Measurements from ENCODE around the gene CXCL13. TPM values are rescaled to one million over a fixed set of nuclear protein-coding genes. Genes with fewer than 3 reads are reported as not detected.
"Not testable (repeated sequence)": the region's sequence is repeated elsewhere in the genome, so short reads cannot be mapped to it uniquely, and the experiment has no call there.

The CXCL13 gene
- 1 to 10 TPM in 1 of 3 donors, under 1 TPM in 2; 0.24 to 4.3 (median 0.81) TPM for polyA plus RNA-seq

DNA sequence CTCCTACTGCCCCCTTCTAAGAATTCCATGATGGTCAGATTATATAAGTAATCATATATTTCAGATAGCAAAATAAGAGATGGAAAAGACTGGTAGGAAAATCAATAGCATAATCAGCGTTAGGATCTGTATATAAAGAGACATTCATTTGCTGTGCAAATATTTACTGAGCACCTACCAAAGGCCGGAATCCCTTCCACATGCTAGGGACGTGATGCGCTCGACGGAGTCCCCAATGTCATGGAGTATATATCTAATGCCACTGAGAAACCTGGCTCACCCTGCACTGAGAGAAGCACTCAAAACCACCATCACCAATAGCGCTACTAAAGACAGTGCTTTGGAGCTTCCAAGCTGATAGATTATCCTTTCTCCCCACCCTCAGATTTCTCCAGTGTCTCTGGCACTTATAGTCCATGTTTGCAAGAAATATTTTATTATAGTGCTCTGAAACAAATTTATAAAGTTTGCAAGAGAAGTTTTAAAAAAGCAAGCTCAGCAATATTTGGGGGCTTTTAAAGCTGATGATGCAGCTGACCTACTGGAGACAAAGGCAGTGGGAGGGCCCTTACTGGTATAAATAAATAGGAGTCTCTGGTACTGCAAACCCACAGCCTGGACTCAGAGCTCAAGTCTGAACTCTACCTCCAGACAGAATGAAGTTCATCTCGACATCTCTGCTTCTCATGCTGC lies at the start of gene CXCL13:
TSS of gene CXCL13 (plus strand) at position 611 of the 693 bp plus-strand sequence. CDS start at position 657, 46 bp downstream.
- 58 to 94% (median 91%) methylated on average over 8 of the region's 8 CpGs for WGBS, 3 donors

GRCh38 chr4:77560170-77560569 lies 45.5 kb upstream of the CXCL13 start:
- WGBS, 3 donors: 44 to 86% (median 78%) methylated on average over 1 of the region's 1 CpG
- H3K27ac ChIP-seq (ENCODE audit: low read depth, low read length): no peak overlapping the region

More for the DNA sequence above, at the start of gene CXCL13:
- H3K27ac ChIP-seq (ENCODE audit: low read depth, low read length): no peak within 1 kb of the TSS

DNA sequence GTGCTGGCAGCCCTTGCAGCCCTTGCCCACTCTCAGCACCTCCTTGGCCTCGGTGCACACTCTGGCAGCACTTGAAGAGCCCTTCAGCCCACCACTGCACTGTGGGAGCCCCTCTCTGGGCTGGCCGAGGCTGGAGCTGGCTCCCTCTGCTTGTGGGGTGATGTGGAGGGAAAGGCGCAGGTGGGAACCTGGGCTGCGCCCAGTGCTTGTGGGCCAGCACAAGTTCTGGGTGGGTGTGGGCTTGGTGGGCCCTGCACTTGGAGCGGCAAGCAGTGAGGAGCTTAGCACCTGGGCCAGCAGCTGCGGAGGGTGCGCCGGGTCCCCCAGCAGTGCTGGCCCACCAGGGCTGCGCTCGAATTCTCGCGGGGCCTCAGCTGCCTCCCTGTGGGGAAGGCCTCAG lies 43.9 kb upstream of the CXCL13 start:
- H3K27ac ChIP-seq (ENCODE audit: low read depth, low read length): not testable (repeated sequence)
- 94 to 97% (median 95%) methylated on average over 4 to 12 of the region's 12 CpGs for WGBS, 3 donors

- H3K27ac ChIP-seq (ENCODE audit: low read depth, low read length): no peak overlapping the region
- 21 to 44% (median 39%) methylated on average over 2 of the region's 2 CpGs for WGBS, 3 donors
Measured at GRCh38 chr4:77564231-77564630, 41.4 kb upstream of the CXCL13 start.

GRCh38 chr4:77566148-77566547 lies 39.5 kb upstream of the CXCL13 start:
- 78 to 83% (median 80%) methylated on average over 3 of the region's 3 CpGs for WGBS, 3 donors

DNA sequence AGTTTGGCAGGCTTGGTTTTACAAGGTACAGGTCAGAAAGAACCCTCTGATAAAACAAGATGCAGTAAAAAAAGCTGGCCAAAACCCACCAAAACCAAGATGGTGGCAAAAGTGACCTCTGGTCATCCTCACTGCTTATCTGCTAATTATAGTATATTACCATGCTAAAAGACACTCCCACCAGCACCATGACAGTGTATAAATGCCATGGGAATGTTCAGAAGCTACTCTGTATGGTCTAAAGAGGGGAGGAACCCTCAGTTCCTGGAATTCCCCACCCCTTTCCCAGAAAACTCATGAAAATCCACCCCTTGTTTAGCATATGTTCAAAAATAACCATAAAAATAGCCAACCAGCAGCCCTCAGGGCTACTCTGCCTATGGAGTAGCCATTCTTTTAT lies 38.1 kb upstream of the CXCL13 start:
- H3K27ac ChIP-seq (ENCODE audit: low read depth, low read length): no peak overlapping the region

More at GRCh38 chr4:77566148-77566547, 39.5 kb upstream of the CXCL13 start:
- no peak overlapping the region for H3K27ac ChIP-seq (ENCODE audit: low read depth, low read length)

DNA sequence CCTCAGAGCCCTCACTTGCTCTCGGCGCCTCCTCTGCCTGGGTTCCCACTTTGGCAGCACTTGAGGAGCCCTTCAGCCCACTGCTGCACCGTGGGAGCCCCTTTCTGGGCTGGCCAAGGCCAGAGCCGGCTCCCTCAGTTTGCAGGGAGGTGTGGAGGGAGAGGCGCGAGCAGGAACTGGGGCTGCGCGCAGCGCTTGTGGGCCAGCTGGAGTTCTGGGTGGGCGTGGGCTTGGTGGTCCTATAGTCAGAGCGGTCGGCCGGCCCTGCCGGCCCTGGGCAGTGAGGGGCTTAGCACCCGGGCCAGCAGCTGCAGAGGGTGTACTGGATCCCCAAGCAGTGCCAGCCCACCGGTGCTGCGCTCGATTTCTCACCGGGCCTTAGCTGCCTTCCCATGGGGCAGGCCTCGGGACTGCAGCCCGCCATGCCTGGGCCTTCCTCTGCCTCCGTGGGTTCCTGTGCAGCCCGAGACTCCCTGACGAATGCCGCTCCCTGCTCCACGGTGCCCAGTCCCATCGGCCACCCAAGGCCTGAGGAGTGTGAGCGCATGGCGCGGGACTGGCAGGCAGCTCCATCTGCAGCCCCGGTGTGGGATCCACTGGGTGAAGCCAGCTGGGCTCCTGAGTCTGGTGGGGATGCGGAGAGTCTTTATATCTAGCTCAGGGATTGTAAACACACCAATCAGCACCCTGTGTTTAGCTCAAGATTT lies 35.0 kb upstream of the CXCL13 start:
- H3K27ac ChIP-seq (ENCODE audit: low read depth, low read length): not testable (repeated sequence)
- WGBS, 3 donors: 92 to 95% (median 93%) methylated on average over 30 to 32 of the region's 32 CpGs

- no peak overlapping the region for H3K27ac ChIP-seq (ENCODE audit: low read depth, low read length)
Measured at GRCh38 chr4:77576351-77576750, 29.3 kb upstream of the CXCL13 start.

- no peak overlapping the region for H3K27ac ChIP-seq (ENCODE audit: low read depth, low read length)
- 38 to 53% (median 47%) methylated on average over 2 of the region's 2 CpGs for WGBS, 3 donors
Measured at GRCh38 chr4:77578145-77578544, 27.5 kb upstream of the CXCL13 start.

- no peak overlapping the region for H3K27ac ChIP-seq (ENCODE audit: low read depth, low read length)
- WGBS, 3 donors: 60 to 69% (median 61%) methylated on average over 2 of the region's 2 CpGs
Measured at GRCh38 chr4:77579406-77580076, 26.1 kb upstream of the CXCL13 start.

DNA sequence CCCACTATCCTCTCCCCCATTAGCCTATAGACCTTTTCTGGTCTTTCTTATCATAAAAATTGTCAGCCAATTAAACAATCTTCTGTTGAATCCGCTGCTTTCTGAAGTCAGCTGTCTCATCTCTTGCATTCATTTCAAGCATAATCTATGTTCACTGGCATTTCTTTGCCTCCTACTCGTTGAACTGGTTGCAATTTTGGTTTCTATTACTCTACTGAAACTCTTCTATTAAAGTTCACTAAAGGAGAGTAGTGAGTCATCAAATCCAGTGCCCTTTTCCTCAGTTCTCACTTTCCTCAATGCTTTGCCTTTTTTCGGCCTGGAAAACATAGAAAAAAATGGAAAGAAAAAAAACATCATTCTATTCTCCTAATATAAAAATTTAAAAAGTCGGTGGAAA lies 23.9 kb upstream of the CXCL13 start:
- WGBS, 3 donors: 56 to 69% (median 64%) methylated on average over 4 of the region's 4 CpGs

GRCh38 chr4:77582156-77582555 lies 23.5 kb upstream of the CXCL13 start:
- WGBS, 3 donors: 78 to 83% (median 81%) methylated on average over 2 of the region's 2 CpGs

More for the DNA sequence above, 23.9 kb upstream of the CXCL13 start:
- no peak overlapping the region for H3K27ac ChIP-seq (ENCODE audit: low read depth, low read length)

GRCh38 chr4:77582711-77583110 lies 22.9 kb upstream of the CXCL13 start:
- H3K27ac ChIP-seq (ENCODE audit: low read depth, low read length): no peak overlapping the region

More at GRCh38 chr4:77582156-77582555, 23.5 kb upstream of the CXCL13 start:
- H3K27ac ChIP-seq (ENCODE audit: low read depth, low read length): no peak overlapping the region

- 43 to 73% (median 52%) methylated on average over 6 of the region's 6 CpGs for WGBS, 3 donors
- H3K27ac ChIP-seq (ENCODE audit: low read depth, low read length): no peak overlapping the region
Measured at GRCh38 chr4:77586951-77587383, 18.7 kb upstream of the CXCL13 start.

DNA sequence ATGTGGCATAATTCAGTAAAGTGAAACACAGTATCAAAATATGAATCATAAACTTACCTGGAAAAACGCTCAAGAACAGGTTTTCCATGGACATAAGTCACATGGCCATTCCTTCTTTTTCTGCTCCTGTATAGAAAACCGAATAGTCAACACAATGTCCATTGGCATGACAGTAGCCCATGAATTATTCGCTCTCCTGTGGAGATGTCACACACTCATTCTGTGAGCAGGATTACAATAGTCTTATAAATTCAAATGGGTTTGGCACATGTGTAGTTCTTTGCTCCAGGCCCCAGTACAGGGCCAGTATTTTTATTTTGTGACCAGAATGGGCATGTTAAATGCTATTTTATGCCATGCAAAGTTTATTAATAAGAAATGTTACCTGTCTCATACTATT lies 15.1 kb upstream of the CXCL13 start:
- H3K27ac ChIP-seq (ENCODE audit: low read depth, low read length): no peak overlapping the region
- WGBS, 3 donors: 85 to 87% (median 87%) methylated on average over 3 of the region's 3 CpGs

- WGBS, 3 donors: 89 to 95% (median 94%) methylated on average over 1 of the region's 1 CpG
- H3K27ac ChIP-seq (ENCODE audit: low read depth, low read length): no peak overlapping the region
Measured at GRCh38 chr4:77591532-77591931, 14.1 kb upstream of the CXCL13 start.

GRCh38 chr4:77593101-77593500 lies 12.5 kb upstream of the CXCL13 start:
- no peak overlapping the region for H3K27ac ChIP-seq (ENCODE audit: low read depth, low read length)
- 37 to 71% (median 58%) methylated on average over 7 of the region's 7 CpGs for WGBS, 3 donors

- WGBS, 3 donors: 66 to 72% (median 69%) methylated on average over 2 of the region's 2 CpGs
- no peak overlapping the region for H3K27ac ChIP-seq (ENCODE audit: low read depth, low read length)
Measured at GRCh38 chr4:77593993-77594392, 11.6 kb upstream of the CXCL13 start.

DNA sequence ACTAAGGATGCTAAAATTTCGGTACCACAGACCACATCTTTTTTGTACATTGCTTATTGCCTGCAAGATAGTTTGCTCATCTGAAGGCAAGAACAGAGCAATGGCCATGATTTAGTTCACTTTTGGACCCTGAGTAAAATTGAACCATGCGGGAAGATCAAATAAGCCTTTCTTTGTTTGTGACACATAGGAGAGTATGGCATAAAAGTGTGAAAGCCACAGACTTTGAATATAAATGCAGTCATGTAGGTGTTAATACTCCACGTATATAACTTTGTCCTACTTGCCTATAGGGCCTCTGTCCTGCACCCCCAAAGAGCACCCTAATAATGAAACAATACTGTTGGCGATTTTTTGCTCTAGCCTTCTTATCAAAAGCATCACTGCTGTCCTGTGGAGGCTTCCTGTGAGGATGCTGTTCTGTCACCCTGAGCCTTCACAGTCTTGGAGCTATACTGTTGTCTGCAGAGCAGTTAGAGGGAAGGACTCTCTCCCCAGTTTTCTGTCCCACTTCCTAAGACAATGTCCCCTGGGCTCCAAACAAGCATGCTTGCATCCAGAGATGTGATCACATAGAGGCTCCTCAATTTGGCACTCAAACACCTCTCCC lies 10.2 kb upstream of the CXCL13 start:
- 86 to 88% (median 87%) methylated on average over 4 of the region's 4 CpGs for whole genome bisulfite sequencing, 3 donors
- no peak overlapping the region for H3K27ac ChIP-seq (ENCODE audit: low read depth, low read length)

Measured in adipose tissue (tissue), 3 donors.